Nephron (organoid): ENCODE results near the gene INCA1.

Source experiments
- H3K27ac Mint-ChIP-seq, 3 experiments: 2 replicates each; pipeline ENCODE4 v1.8.0; 2020; ENCODE audit warnings: mixed read lengths in 3 of 3, mild to moderate bottlenecking in 2 of 3, moderate library complexity in 1 of 3
- H3K27me3 Mint-ChIP-seq: 2 replicates; pipeline ENCODE4 v1.8.0; 2021; ENCODE audit warnings: low read depth, mild to moderate bottlenecking, moderate library complexity, mixed read lengths
- H3K36me3 Mint-ChIP-seq: 2 replicates; pipeline ENCODE4 v1.8.0; 2020; ENCODE audit warnings: low read depth, mixed read lengths
- H3K4me1 Mint-ChIP-seq: 2 replicates; pipeline ENCODE4 v1.8.0; 2020; ENCODE audit warnings: mixed read lengths
- H3K4me3 Mint-ChIP-seq, 3 experiments: 2 replicates each; pipeline ENCODE4 v1.8.0; 2020; ENCODE audit warnings: mild to moderate bottlenecking in 3 of 3, mixed read lengths in 3 of 3, moderate library complexity in 2 of 3
- H3K9me3 Mint-ChIP-seq: 2 replicates; pipeline ENCODE4 v1.8.0; 2020; ENCODE audit warnings: mixed read lengths
- CTCF ChIP-seq, 3 experiments: fragments of 200-600 bp; sonication (generic); IDR thresholded peaks; one replicate each; pipeline ENCODE4 v1.5.0; 2021; ENCODE audit warnings: antibody characterized with exemption in 3 of 3; ENCODE audit not compliant: unreplicated experiment in 3 of 3

Gene INCA1

DNA sequence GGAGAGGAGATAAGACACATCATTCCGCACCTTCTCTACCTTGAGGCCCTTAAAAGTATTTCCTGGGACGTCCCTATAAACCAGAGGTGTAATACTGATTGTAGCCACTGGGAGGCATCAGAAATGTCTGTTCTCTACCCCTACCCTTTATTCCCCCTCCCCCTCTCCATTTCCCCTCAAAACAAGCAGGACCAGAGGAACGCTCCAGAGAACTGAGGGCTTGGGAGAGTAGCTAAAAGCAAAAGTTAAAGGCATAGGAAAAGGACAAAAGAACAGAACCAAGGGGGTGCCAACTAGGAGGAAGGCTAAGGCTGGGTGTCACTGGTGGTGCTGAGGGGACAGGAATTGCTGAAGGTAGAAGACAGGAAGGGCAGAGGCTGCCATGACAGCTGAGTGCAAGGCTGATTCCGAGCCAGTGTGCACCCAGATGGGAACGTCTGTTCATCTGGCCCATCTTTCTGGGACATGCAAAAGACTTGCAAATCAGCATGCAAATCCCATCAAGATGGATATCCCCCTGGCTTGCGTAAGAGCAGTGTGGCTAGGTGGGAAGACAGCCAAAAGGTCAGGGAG is 16.6 kb downstream of the INCA1 start:
- Mint-ChIP-seq H3K27ac (peak overlapping the region; percentile 14 to 63 (median 40)), H3K4me3 (no peak overlapping the region), H3K27me3 (no peaks in the 10 kb centered on the region), H3K4me1 (peaks cover 11% of the 10 kb centered on the region), H3K9me3 (no peaks in the 10 kb centered on the region), H3K36me3 (peaks cover 22% of the 10 kb centered on the region)
- peak; percentile 66 to 78 (median 72) for TF ChIP-seq CTCF (IDR thresholded peaks at IDR 0.05; ENCODE audit: unreplicated experiment in 3 of 3)

GRCh38 chr17:4978726-4979125 is 18.6 kb downstream of the INCA1 start:
- H3K27ac Mint-ChIP-seq, result no peak overlapping the region
- no peaks in the 10 kb centered on the region for H3K27me3 Mint-ChIP-seq
- peaks cover 10% of the 10 kb centered on the region for H3K4me1 Mint-ChIP-seq
- no peaks in the 10 kb centered on the region for H3K9me3 Mint-ChIP-seq
- no peak overlapping the region for H3K4me3 Mint-ChIP-seq
- TF ChIP-seq CTCF (IDR thresholded peaks at IDR 0.05; ENCODE audit: unreplicated experiment in 3 of 3), result no peak
- H3K36me3 Mint-ChIP-seq, result peaks cover 32% of the 10 kb centered on the region

GRCh38 chr17:4974115-4974670 is 23.1 kb downstream of the INCA1 start:
- no peak for TF ChIP-seq CTCF (IDR thresholded peaks at IDR 0.05; ENCODE audit: unreplicated experiment in 3 of 3)
- H3K36me3 Mint-ChIP-seq, result peaks cover 32% of the 10 kb centered on the region
- no peak overlapping the region for H3K27ac Mint-ChIP-seq
- peaks cover 16% of the 10 kb centered on the region for H3K4me1 Mint-ChIP-seq
- no peak overlapping the region for H3K4me3 Mint-ChIP-seq
- no peaks in the 10 kb centered on the region for H3K27me3 Mint-ChIP-seq
- no peaks in the 10 kb centered on the region for H3K9me3 Mint-ChIP-seq

DNA sequence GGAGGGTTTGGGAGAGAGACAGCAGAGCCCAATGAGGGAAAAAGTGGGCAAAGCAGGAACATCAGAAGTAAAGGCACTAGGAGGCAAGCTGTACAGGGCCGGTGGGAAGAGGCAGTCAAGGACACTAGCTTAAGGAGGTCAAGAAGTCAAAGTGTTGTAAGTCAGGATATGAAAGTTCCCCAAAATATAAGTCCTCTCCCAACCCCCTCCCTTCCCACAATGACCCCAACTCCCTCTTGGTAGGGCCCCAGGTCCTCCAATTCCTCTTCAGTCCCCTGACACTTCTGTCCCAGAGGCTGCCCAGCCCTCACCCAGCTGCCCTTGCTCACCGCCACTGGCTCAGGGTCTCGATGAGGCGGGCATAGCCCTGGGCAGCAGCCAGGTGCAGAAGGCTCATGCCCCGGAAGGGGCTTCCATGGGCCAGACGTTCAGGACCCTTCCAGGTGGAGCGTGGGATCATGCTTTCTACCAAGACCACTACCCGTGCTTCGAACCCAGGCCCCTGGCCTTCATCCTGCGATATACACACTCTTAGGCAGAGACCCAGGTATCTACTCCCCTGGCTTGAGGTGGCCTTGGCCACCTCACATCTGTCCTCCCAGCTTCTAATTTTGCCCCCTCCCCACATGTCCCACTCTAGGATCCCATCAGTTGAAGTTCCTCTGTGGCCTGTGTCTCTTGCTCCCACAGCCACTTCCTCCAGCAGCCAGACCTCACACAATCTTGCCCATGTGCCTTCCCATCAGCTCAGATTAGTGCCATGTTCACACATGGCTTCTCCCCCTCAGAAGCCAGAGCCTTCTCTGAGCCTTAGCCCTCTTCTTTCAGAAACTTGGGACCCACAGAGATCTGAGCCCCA is 23.8 kb downstream of the INCA1 start:
- Mint-ChIP-seq H3K9me3 (no peaks in the 10 kb centered on the region), H3K4me1 (peaks cover 22% of the 10 kb centered on the region), H3K4me3 (no peak overlapping the region), H3K27ac (no peak overlapping the region), H3K36me3 (peaks cover 31% of the 10 kb centered on the region), H3K27me3 (no peaks in the 10 kb centered on the region)
- no peak for TF ChIP-seq CTCF (IDR thresholded peaks at IDR 0.05; ENCODE audit: unreplicated experiment in 3 of 3)

DNA sequence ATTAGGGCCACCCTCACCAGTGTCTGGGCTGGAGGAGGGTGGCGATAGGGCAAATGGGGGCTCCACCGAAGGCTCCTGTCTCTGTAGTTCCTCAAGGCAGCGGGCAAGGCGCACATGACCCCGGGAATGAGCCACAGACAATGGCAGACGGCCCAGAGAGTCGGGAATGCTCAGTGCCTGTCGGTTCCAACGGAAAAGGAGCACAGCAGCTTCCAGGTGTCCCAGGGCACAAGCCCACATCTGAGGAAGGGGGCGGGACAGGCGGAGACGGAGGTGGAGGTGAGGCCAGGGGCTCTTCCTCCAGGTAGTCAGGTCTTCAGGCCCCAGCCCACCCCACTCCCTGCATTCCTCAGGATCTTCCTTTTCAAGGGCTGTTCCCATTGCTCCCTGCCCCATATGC is 24.6 kb downstream of the INCA1 start:
- no peaks in the 10 kb centered on the region for H3K27me3 Mint-ChIP-seq
- no peaks in the 10 kb centered on the region for H3K9me3 Mint-ChIP-seq
- H3K4me1 Mint-ChIP-seq, result peaks cover 22% of the 10 kb centered on the region
- no peak for TF ChIP-seq CTCF (IDR thresholded peaks at IDR 0.05; ENCODE audit: unreplicated experiment in 3 of 3)
- H3K27ac Mint-ChIP-seq, result no peak overlapping the region
- peaks cover 26% of the 10 kb centered on the region for H3K36me3 Mint-ChIP-seq
- H3K4me3 Mint-ChIP-seq, result peak overlapping the region in 2 of 3 experiments; percentile 31 to 55
